ENCODE results near the gene CD55. TPM values are rescaled to one million over a fixed set of nuclear protein-coding genes. Genes with fewer than 3 reads are reported as not detected.

The CD55 gene
- total and polyA plus RNA-seq, 2 experiments from 2014 or later: 16.7 to 18.5 TPM

- H3K27me3 ChIP-seq (ENCODE audit: insufficient read depth): no peaks in the 10 kb centered on the region
- H3K9me3 Mint-ChIP-seq: peaks cover 4% of the 10 kb centered on the region; the same call in 2 of the 3 replicates
- H3K27me3 Mint-ChIP-seq (ENCODE audit: insufficient read depth, low read depth, poor library complexity): peaks cover 1% of the 10 kb centered on the region
- TF ChIP-seq POLR2AphosphoS5 (IDR thresholded peaks at IDR 0.05; ENCODE audit: low read depth): no peak
- no peak for TF ChIP-seq EZH2phosphoT487 (IDR thresholded peaks at IDR 0.05; ENCODE audit: unreplicated experiment)
- TF ChIP-seq ETS1 (IDR thresholded peaks at IDR 0.05): no peak
- TF ChIP-seq REST (IDR thresholded peaks at IDR 0.05; ENCODE audit: unreplicated experiment): no peak
- H3K36me3 Mint-ChIP-seq (ENCODE audit: low read depth): peaks cover 47% of the 10 kb centered on the region
- 0 out of 2 replicates have a peak, but pooled peaks cover 8% of the 10 kb centered on the region for H3K79me2 ChIP-seq (replicated peaks; ENCODE audit: insufficient read depth)
- no peaks in the 10 kb centered on the region for H3K9me2 ChIP-seq (ENCODE audit: insufficient read depth)
- H3K27ac Mint-ChIP-seq: no peak overlapping the region
- peaks cover 6% of the 10 kb centered on the region; the same call in 2 of the 3 replicates for H3K4me1 Mint-ChIP-seq
- no peaks in the 10 kb centered on the region for H3K4me1 ChIP-seq (ENCODE audit: insufficient read depth)
- H3K27ac ChIP-seq (ENCODE audit: low read depth): no peak overlapping the region
- no peaks in the 10 kb centered on the region for H3F3A ChIP-seq (replicated peaks; ENCODE audit: low read depth)
- no peak for DNase-seq (ENCODE audit: low spot score)
- H2AFZ ChIP-seq: no peak overlapping the region
- H3K36me3 ChIP-seq (ENCODE audit: insufficient read depth): peaks cover 8% of the 10 kb centered on the region; the same call in 1 of the 2 replicates
- no peaks in the 10 kb centered on the region for H4K20me1 ChIP-seq (replicated peaks; ENCODE audit: insufficient read depth)
- ATAC-seq: no peak; the same call in 2 of the 3 replicates
- H3K4me3 Mint-ChIP-seq: no peak overlapping the region
- no peak overlapping the region for H3K4me2 ChIP-seq
- H3K4me3 ChIP-seq: no peak overlapping the region
These were observed 24.4 kb downstream of the CD55 start for GRCh38 chr1:207345644-207346477.

GRCh38 chr1:207346513-207346912, 25.0 kb downstream of the CD55 start:
- Mint-ChIP-seq H3K27ac (no peak overlapping the region), H3K4me3 (no peak overlapping the region), H3K4me1 (peaks cover 11% of the 10 kb centered on the region; the same call in 2 of the 3 replicates), H3K27me3 (ENCODE audit: insufficient read depth, low read depth, poor library complexity) (peaks cover 1% of the 10 kb centered on the region), H3K36me3 (ENCODE audit: low read depth) (peaks cover 44% of the 10 kb centered on the region), H3K9me3 (peaks cover 4% of the 10 kb centered on the region; the same call in 2 of the 3 replicates)
- TF ChIP-seq JUNB (IDR thresholded peaks at IDR 0.05; ENCODE audit: unreplicated experiment) (no peak), ETS1 (IDR thresholded peaks at IDR 0.05) (no peak)
- Histone ChIP-seq H3K4me1 (ENCODE audit: insufficient read depth) (peaks cover 6% of the 10 kb centered on the region), H3K27ac (ENCODE audit: low read depth) (no peak overlapping the region), H2AFZ (no peak overlapping the region), H3F3A (replicated peaks; ENCODE audit: low read depth) (no peaks in the 10 kb centered on the region), H3K79me2 (replicated peaks; ENCODE audit: insufficient read depth) (0 out of 2 replicates have a peak, but pooled peaks cover 10% of the 10 kb centered on the region), H3K4me2 (no peak overlapping the region), H3K36me3 (ENCODE audit: insufficient read depth) (peaks cover 8% of the 10 kb centered on the region; the same call in 1 of the 2 replicates), H4K20me1 (replicated peaks; ENCODE audit: insufficient read depth) (no peaks in the 10 kb centered on the region), H3K27me3 (ENCODE audit: insufficient read depth) (no peaks in the 10 kb centered on the region), H3K4me3 (no peak overlapping the region), H3K9me2 (ENCODE audit: insufficient read depth) (no peaks in the 10 kb centered on the region)
- DNase-seq (ENCODE audit: low spot score) (no peak), ATAC-seq (no peak; the same call in 1 of the 3 replicates)

Measured in GM23338 (cell line).